ENCODE results near the gene DGKI.

DGKI gene

GRCh38 chr7:137787301-137787976 lies 59.3 kb downstream of the DGKI start:
- DNase-seq, result no peak

GRCh38 chr7:137778511-137778910 lies 68.3 kb downstream of the DGKI start:
- no peak for DNase-seq

DNA sequence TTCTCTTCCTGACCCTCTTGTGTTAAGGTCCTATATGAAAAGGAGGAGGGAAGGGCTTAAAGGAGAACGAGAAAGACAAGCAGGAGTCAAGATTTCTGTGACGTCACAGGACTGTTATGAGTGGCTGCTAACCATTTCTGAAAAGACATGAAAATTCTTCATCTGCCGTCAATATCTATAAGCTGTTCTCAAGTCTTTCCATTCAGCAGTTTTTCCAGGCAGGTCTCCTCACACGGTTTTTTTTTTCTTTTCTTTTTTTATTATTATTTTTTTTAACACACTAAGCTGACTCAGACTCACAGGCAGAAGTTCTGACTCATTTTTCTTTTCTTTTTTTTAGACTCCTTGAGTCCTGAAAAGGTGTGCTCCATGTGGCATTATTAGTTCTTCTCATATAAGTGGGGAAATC lies 72.0 kb downstream of the DGKI start:
- DNase-seq, result no peak

- no peak for DNase-seq
Measured at GRCh38 chr7:137772748-137773147, 74.0 kb downstream of the DGKI start.

GRCh38 chr7:137772316-137772715 lies 74.5 kb downstream of the DGKI start:
- no peak for DNase-seq

DNA sequence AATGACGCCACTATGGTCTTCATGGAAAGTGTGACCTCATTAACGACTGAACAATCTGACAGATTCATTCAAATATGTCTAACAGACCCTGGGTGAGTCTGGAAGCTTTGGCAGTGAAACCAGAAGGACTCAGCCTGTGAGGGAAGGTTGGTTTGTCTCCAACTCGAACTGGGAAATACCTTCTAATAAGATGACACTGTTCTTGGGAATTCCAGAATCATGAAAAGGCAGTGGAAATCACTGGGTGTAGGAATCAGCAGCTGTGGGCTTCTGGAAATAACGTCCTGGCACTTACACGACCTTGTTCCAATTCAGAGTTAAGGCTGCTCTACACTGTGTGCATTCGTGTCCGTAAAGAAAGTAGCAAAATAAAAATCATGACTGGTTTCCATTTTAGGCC lies 75.1 kb downstream of the DGKI start:
- no peak for DNase-seq

- no peak for DNase-seq
Measured at GRCh38 chr7:137771273-137771672, 75.5 kb downstream of the DGKI start.

DNA sequence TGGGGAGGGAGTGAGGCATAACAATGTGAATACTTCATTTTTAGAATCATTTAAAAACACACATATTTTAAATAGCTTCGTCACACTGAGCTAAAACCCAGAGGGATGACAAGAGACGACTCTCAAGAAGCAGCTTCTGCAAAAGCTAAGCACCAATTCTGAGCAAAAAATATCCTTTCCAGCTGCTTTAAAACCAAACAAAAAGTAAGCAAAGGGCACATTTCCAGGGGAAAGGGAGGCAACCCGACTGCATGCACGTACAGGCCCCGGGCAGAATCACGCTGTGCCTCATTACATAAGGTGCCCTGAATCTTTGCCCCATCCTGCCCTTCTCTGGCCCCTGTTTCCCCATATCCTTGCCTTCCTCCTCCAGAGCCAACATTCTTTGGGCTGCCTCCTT lies 78.4 kb downstream of the DGKI start:
- DNase-seq, result no peak

- no peak for DNase-seq
Measured at GRCh38 chr7:137762334-137762733, 84.4 kb downstream of the DGKI start.

DNA sequence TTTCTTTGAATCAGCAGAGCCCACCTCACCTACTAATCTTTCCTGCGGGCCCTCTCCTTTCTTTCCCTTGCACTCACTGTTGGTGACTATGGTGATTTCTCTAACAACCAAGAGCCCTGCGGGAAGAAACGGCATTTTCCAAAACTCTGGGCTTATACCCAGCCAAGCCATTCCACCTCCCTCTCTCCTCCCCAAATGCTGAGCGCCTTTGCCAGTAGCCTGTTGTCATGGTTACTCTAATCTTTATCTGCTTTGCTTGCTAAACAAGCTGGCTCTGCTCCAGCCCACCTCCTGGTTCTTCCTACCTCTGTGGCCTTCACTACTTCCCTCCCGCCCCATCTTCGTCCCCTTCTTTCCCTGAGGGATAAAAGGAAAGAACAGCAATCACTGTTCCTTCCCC lies 86.7 kb downstream of the DGKI start:
- no peak for DNase-seq

GRCh38 chr7:137757146-137757925 lies 89.4 kb downstream of the DGKI start:
- no peak for DNase-seq

DNA sequence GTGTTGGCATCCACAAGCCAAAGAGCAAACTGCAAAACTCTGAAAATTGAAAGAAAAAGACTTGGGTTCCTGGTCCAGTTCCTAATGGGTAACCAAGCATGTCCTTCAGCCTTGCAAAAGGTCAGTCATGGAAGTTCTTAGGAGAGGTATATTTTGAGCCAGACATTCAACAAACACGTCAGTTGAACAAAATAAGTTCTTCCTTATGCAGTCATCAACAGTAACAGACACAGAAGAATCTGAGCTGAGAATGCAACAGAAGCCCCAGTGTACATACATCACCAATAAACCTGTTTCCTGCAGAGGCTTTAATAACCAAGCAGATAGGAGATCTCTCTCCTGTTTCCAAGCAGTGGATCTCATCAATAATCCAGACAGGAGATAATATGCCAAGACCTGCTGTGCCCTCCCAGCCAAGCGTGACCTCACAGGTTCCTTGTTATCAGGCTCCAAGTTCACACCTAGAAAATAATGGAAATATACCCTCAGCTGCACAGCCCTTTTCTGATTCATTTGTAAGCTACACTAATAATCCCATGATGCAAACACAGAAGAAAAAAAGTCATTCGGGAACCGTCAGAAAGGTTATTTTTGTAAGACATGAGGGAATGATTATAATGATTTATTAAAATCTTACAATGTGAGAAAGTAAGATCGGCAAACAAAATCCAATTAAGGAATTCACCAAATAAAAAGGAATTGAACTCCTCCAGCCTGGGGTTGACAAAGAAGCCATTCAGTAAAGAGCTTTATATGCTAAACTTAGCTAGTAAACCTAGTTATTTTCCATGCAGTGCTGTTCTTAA lies 90.7 kb downstream of the DGKI start:
- DNase-seq, result no peak

DNA sequence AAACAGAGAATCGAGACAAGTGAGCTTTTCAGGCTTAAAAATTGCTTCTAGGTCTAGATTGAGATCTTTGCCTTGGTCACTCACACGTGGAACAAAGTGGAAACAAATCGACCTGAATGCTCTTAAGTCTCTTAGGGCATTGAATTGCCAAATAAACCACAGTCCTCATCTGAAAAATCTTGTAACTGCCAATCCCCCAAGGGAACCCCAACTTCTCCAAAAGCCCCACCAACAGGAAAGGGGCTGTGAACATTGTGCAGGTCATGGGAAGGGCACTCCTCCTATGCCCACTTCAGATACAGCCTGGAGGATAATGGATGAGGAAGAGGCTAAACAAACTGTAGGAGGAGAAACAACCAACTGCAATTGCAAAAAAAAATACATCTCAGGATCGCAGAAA lies 91.3 kb downstream of the DGKI start:
- DNase-seq, result no peak

GRCh38 chr7:137753948-137754851 lies 92.6 kb downstream of the DGKI start:
- DNase-seq, result no peak

DNA sequence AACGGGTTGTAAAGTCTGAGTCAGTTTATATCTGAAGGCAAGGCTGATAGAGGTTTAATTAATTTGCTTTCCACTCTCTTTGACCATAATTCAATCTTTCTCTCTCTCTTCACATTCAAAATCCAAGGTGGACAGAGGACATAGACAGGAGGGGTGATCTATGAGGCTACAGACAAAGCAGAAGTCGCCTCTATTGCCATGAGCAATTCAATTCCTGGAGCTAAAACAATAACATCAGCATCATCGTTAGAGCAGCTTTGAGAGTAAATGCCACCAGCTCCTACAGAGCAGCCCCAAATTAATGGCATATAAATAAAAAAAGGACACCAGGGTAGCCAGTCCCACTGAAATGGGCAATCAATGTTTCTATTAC lies 93.2 kb downstream of the DGKI start:
- DNase-seq, result no peak

DNA sequence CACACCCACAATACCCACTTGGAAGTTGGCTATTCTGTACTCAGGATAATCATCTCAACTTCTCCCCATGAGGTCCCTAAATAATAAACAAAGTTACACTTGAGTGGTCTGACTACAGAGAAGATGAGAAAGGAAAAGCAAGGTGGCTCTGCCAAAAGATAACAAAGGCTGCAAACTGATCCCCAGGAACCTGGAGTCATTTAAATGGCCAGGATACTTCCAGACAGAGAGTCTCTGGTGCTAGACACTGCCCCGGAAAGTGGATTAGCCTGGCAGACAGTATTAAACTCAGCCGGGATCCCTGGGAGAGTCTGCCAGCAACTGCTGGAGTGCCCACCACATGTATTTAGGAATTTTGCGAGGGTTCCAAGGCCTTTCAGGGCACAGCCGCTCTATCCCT lies 93.7 kb downstream of the DGKI start:
- no peak for DNase-seq

- DNase-seq, result no peak
Measured at GRCh38 chr7:137751361-137752009, 95.3 kb downstream of the DGKI start.

DNA sequence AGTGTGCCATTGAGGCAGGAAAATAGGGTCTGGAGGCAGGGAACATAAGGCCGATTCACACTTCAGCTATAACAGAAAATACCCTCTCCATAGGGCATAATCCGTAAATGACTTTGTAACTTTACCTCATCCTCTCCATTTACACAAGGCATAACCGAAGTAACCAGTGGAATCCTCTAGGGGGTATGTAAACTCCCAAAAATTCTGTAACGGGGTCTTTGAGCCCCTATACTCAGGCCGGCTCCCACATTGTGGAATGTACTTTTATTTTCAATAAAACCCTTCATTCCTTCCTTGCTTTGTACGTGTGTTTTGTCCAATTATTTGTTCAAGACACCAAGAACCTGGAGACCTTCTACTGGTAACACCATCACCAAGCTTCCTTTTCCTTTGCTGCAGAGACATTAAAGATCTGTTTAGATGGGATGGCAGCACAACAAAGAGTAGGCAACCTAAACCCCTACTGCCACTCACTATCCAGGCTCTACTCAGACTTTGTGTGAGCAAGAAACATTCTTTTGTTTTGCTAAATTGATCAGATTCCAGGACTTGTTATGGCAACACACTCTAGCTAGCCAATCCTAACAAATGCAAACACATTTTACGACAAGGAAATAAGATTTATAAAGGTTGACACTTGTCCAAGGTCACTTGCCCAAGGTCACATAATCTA lies 99.3 kb downstream of the DGKI start:
- no peak for DNase-seq

- DNase-seq, result no peak
Measured at GRCh38 chr7:137743021-137743420, 103.8 kb downstream of the DGKI start.

- no peak for DNase-seq
Measured at GRCh38 chr7:137742051-137742450, 104.7 kb downstream of the DGKI start.

- no peak for DNase-seq
Measured at GRCh38 chr7:137741443-137741842, 105.3 kb downstream of the DGKI start.

DNA sequence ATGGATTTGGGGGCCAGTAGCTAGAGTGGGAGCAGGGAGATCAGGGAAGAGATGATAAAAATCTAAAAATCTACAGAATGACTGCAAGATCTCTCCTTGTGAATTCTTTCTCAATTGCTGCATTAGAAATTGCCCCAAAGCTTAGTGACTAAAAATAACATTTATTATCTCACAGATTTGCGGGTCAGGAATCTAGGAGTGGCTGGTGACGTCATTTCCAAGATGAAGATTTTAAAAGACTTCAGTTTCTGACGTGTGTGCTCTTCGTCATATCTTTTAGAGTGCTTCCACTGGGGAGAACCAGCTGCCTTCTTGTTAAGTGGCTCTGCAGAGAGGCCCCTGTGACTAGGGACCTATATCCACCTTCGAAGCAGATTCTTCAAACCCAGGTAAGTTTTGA lies 112.6 kb downstream of the DGKI start:
- DNase-seq, result no peak
